ENCODE measurements around the gene CRTAC1. TPM values are rescaled to one million over a fixed set of nuclear protein-coding genes. Genes with fewer than 3 reads are reported as not detected.
A peak's percentile ranks its signal among the peaks of the same experiment; 100 is the strongest.

Gene CRTAC1
- total RNA-seq, 1 donor from 2014 or later = 0.66 TPM

GRCh38 chr10:98033515-98033914, 3.1 kb upstream of the CRTAC1 start:
- no peak overlapping the region for H3K4me3 ChIP-seq (ENCODE audit: insufficient read depth, low read depth, low read length)
- H2AFZ ChIP-seq (ENCODE audit: low read depth, low read length) = no peak overlapping the region

GRCh38 chr10:98031440-98031839, 1.0 kb upstream of the CRTAC1 start:
- Mint-ChIP-seq H3K27me3 (ENCODE audit: low read depth, unreplicated experiment) (peaks cover 75% of the 10 kb centered on the region), H3K4me3 (ENCODE audit: unreplicated experiment) (peak overlapping the region; percentile 45), H3K9me3 (ENCODE audit: unreplicated experiment) (peaks cover 6% of the 10 kb centered on the region), H3K36me3 (ENCODE audit: low read depth, unreplicated experiment) (peaks cover 5% of the 10 kb centered on the region), H3K27ac (ENCODE audit: unreplicated experiment) (no peak overlapping the region), H3K4me1 (ENCODE audit: low read depth, unreplicated experiment) (peaks cover 18% of the 10 kb centered on the region)
- H3K4me1 ChIP-seq (ENCODE audit: insufficient read depth, low read length) = no peaks in the 10 kb centered on the region
- TF ChIP-seq EZH2 (IDR thresholded peaks at IDR 0.05; ENCODE audit: insufficient read depth, low read length) = no peak
- no peak for TF ChIP-seq CTCF (IDR thresholded peaks at IDR 0.05; ENCODE audit: insufficient read depth, low read depth, low read length)
- H3K9ac ChIP-seq (ENCODE audit: low read length) = no peak overlapping the region
- H3K27me3 ChIP-seq (ENCODE audit: insufficient read depth, low read length) = peaks cover 48% of the 10 kb centered on the region
- no peak overlapping the region for H2AFZ ChIP-seq (ENCODE audit: low read depth, low read length)
- no peak overlapping the region for H3K27ac ChIP-seq (ENCODE audit: low read depth, low read length)
- H3K36me3 ChIP-seq (ENCODE audit: insufficient read depth, low read length) = no peaks in the 10 kb centered on the region
- no peaks in the 10 kb centered on the region for H3K79me2 ChIP-seq (ENCODE audit: insufficient read depth, low read length)
- no peak overlapping the region for H3K4me3 ChIP-seq (ENCODE audit: insufficient read depth, low read depth, low read length)
- peaks cover 3% of the 10 kb centered on the region for H3K9me3 ChIP-seq (ENCODE audit: insufficient read depth, low read depth, low read length)
- H4K20me1 ChIP-seq (ENCODE audit: insufficient read depth, low read length) = no peaks in the 10 kb centered on the region
- DNase-seq (ENCODE audit: low read depth) (no peak), FAIRE-seq (no peak)
- no peak overlapping the region for H3K4me2 ChIP-seq (ENCODE audit: low read length)

More at GRCh38 chr10:98033515-98033914, 3.1 kb upstream of the CRTAC1 start:
- Mint-ChIP-seq H3K27ac (ENCODE audit: unreplicated experiment) (no peak overlapping the region), H3K36me3 (ENCODE audit: low read depth, unreplicated experiment) (peaks cover 5% of the 10 kb centered on the region), H3K4me1 (ENCODE audit: low read depth, unreplicated experiment) (peaks cover 18% of the 10 kb centered on the region), H3K27me3 (ENCODE audit: low read depth, unreplicated experiment) (peaks cover 75% of the 10 kb centered on the region), H3K4me3 (ENCODE audit: unreplicated experiment) (no peak overlapping the region), H3K9me3 (ENCODE audit: unreplicated experiment) (peaks cover 6% of the 10 kb centered on the region)
- Histone ChIP-seq H3K79me2 (ENCODE audit: insufficient read depth, low read length) (no peaks in the 10 kb centered on the region), H4K20me1 (ENCODE audit: insufficient read depth, low read length) (no peaks in the 10 kb centered on the region), H3K27me3 (ENCODE audit: insufficient read depth, low read length) (peaks cover 49% of the 10 kb centered on the region), H3K9me3 (ENCODE audit: insufficient read depth, low read depth, low read length) (no peaks in the 10 kb centered on the region), H3K4me1 (ENCODE audit: insufficient read depth, low read length) (no peaks in the 10 kb centered on the region), H3K36me3 (ENCODE audit: insufficient read depth, low read length) (no peaks in the 10 kb centered on the region), H3K9ac (ENCODE audit: low read length) (no peak overlapping the region), H3K4me2 (ENCODE audit: low read length) (no peak overlapping the region), H3K27ac (ENCODE audit: low read depth, low read length) (no peak overlapping the region)
- TF ChIP-seq EZH2 (IDR thresholded peaks at IDR 0.05; ENCODE audit: insufficient read depth, low read length) (no peak), CTCF (IDR thresholded peaks at IDR 0.05; ENCODE audit: insufficient read depth, low read depth, low read length) (no peak)
- DNase-seq (ENCODE audit: low read depth) (no peak), FAIRE-seq (no peak)

GRCh38 chr10:98030991-98031431, 590 bp upstream of the CRTAC1 start:
- Mint-ChIP-seq H3K4me1 (ENCODE audit: low read depth, unreplicated experiment) (peaks cover 18% of the 10 kb centered on the region), H3K4me3 (ENCODE audit: unreplicated experiment) (no peak overlapping the region), H3K9me3 (ENCODE audit: unreplicated experiment) (peaks cover 6% of the 10 kb centered on the region), H3K27me3 (ENCODE audit: low read depth, unreplicated experiment) (peaks cover 75% of the 10 kb centered on the region), H3K27ac (ENCODE audit: unreplicated experiment) (no peak overlapping the region), H3K36me3 (ENCODE audit: low read depth, unreplicated experiment) (peaks cover 5% of the 10 kb centered on the region)
- Histone ChIP-seq H3K36me3 (ENCODE audit: insufficient read depth, low read length) (no peaks in the 10 kb centered on the region), H3K27me3 (ENCODE audit: insufficient read depth, low read length) (peaks cover 52% of the 10 kb centered on the region), H4K20me1 (ENCODE audit: insufficient read depth, low read length) (no peaks in the 10 kb centered on the region), H3K9ac (ENCODE audit: low read length) (no peak overlapping the region), H3K79me2 (ENCODE audit: insufficient read depth, low read length) (no peaks in the 10 kb centered on the region), H3K27ac (ENCODE audit: low read depth, low read length) (no peak overlapping the region), H3K4me2 (ENCODE audit: low read length) (peak overlapping the region; percentile 59), H3K4me3 (ENCODE audit: insufficient read depth, low read depth, low read length) (no peak overlapping the region), H3K4me1 (ENCODE audit: insufficient read depth, low read length) (no peaks in the 10 kb centered on the region), H2AFZ (ENCODE audit: low read depth, low read length) (peak overlapping the region; percentile 18), H3K9me3 (ENCODE audit: insufficient read depth, low read depth, low read length) (peaks cover 3% of the 10 kb centered on the region)
- no peak for DNase-seq (ENCODE audit: low read depth)
- TF ChIP-seq CTCF (IDR thresholded peaks at IDR 0.05; ENCODE audit: insufficient read depth, low read depth, low read length) (no peak), EZH2 (IDR thresholded peaks at IDR 0.05; ENCODE audit: insufficient read depth, low read length) (no peak)
- FAIRE-seq = no peak

Data from astrocyte (in vitro differentiated cells and primary cell).